ENCODE results near the gene CYP24A1.

DNA sequence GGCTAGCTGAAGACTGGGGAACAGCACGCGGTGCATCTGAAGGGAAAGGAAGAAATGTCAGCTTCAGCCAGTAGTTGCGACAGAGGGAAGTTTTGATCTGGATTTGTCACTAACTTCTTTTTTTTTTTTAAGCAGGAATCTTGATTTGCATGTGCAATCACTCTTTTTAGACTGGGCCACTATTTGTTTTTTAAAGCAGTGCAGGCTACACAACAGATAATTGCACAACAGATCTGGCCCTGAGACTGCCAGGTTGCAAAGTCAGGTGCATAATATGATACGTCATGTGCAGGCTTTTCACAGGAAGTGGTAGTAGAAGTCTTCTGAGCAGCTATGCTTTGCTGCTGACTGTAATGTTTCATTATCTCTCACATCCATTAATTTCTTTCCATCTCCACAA lies 47.6 kb upstream of the CYP24A1 start:
- TF ChIP-seq, protein P1, sequence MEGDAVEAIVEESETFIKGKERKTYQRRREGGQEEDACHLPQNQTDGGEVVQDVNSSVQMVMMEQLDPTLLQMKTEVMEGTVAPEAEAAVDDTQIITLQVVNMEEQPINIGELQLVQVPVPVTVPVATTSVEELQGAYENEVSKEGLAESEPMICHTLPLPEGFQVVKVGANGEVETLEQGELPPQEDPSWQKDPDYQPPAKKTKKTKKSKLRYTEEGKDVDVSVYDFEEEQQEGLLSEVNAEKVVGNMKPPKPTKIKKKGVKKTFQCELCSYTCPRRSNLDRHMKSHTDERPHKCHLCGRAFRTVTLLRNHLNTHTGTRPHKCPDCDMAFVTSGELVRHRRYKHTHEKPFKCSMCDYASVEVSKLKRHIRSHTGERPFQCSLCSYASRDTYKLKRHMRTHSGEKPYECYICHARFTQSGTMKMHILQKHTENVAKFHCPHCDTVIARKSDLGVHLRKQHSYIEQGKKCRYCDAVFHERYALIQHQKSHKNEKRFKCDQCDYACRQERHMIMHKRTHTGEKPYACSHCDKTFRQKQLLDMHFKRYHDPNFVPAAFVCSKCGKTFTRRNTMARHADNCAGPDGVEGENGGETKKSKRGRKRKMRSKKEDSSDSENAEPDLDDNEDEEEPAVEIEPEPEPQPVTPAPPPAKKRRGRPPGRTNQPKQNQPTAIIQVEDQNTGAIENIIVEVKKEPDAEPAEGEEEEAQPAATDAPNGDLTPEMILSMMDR (optimal IDR thresholded peaks at IDR 0.05 in 1 of 3, IDR thresholded peaks at IDR 0.05 in 1 of 3, conservative IDR thresholded peaks at IDR 0.05 in 1 of 3; ENCODE audit: extremely low read depth in 1 of 3, insufficient read depth in 2 of 3, low read length in 3 of 3): no peak
- no peak for TF ChIP-seq EZH2 (IDR thresholded peaks at IDR 0.05; ENCODE audit: low read length)
